PFSK-1 (cell line): ENCODE results near the gene GFPT2.

Source experiments
- FOXP2 ChIP-seq: optimal IDR thresholded peaks from 2 replicates; pipeline ENCODE3; 2011; ENCODE audit warnings: borderline replicate concordance, control low read depth, inconsistent platforms; ENCODE audit not compliant: insufficient read depth; ENCODE audit errors: extremely low read length, extremely low read depth
- POLR2AphosphoS5 ChIP-seq: IDR thresholded peaks from 2 replicates; pipeline ENCODE4 v1.6.1; 2012; ENCODE audit warnings: low read depth, mild to moderate bottlenecking, control low read depth, low read length, moderate library complexity
- SIN3A ChIP-seq: IDR thresholded peaks from 2 replicates; pipeline ENCODE4 v1.6.1; 2012; ENCODE audit warnings: mild to moderate bottlenecking, low read length, moderate library complexity, borderline replicate concordance; ENCODE audit not compliant: insufficient read depth
- TAF1 ChIP-seq: IDR thresholded peaks from 2 replicates; pipeline ENCODE4 v1.6.1; 2012; ENCODE audit warnings: low read length, control low read depth, borderline replicate concordance; ENCODE audit not compliant: insufficient read depth
- TF ChIP-seq, protein P1 (sequence below), 2 experiments: IDR thresholded peaks; 2 replicates each; pipeline versions ENCODE4 v1.6.1 to v1.8.0; 2011 to 2012; ENCODE audit warnings: low read depth in 2 of 2, low read length in 2 of 2, control low read depth in 1 of 2, inconsistent platforms in 1 of 2, mild to moderate bottlenecking in 1 of 2, moderate library complexity in 1 of 2; ENCODE audit not compliant: insufficient read depth in 1 of 2

The GFPT2 gene

DNA sequence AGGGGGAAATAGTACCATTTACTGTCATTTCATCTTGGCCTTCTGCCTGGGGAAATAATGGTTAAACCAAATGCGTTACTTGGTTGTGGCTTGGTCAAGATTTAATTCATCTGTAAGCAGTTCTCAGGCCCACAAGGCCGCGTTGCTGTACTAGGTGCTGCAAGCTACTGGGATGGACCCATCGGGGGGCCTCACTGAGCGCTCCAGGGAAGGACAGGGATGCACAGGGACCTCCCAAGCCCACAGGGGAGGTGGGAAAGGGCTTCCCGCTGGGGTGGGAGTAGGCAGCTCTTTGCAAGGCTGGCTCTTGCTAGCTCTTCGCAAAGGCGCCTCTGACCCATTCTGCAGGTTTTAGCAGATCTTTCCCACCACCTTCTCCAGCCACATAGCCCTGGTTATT lies 8.0 kb downstream of the GFPT2 start:
- no peak for TF ChIP-seq SIN3A
- TF ChIP-seq FOXP2: no peak
- TF ChIP-seq TAF1: no peak
- TF ChIP-seq, protein P1, sequence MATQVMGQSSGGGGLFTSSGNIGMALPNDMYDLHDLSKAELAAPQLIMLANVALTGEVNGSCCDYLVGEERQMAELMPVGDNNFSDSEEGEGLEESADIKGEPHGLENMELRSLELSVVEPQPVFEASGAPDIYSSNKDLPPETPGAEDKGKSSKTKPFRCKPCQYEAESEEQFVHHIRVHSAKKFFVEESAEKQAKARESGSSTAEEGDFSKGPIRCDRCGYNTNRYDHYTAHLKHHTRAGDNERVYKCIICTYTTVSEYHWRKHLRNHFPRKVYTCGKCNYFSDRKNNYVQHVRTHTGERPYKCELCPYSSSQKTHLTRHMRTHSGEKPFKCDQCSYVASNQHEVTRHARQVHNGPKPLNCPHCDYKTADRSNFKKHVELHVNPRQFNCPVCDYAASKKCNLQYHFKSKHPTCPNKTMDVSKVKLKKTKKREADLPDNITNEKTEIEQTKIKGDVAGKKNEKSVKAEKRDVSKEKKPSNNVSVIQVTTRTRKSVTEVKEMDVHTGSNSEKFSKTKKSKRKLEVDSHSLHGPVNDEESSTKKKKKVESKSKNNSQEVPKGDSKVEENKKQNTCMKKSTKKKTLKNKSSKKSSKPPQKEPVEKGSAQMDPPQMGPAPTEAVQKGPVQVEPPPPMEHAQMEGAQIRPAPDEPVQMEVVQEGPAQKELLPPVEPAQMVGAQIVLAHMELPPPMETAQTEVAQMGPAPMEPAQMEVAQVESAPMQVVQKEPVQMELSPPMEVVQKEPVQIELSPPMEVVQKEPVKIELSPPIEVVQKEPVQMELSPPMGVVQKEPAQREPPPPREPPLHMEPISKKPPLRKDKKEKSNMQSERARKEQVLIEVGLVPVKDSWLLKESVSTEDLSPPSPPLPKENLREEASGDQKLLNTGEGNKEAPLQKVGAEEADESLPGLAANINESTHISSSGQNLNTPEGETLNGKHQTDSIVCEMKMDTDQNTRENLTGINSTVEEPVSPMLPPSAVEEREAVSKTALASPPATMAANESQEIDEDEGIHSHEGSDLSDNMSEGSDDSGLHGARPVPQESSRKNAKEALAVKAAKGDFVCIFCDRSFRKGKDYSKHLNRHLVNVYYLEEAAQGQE (IDR thresholded peaks at IDR 0.05; ENCODE audit: insufficient read depth in 1 of 2, low read depth in 2 of 2, low read length in 2 of 2): no peak
- TF ChIP-seq POLR2AphosphoS5: no peak

- TF ChIP-seq POLR2AphosphoS5: no peak
- no peak for TF ChIP-seq TAF1
- TF ChIP-seq FOXP2: no peak
- TF ChIP-seq SIN3A: no peak
- TF ChIP-seq, protein P1 (IDR thresholded peaks at IDR 0.05; ENCODE audit: insufficient read depth in 1 of 2, low read depth in 2 of 2, low read length in 2 of 2): no peak
Measured at GRCh38 chr5:180344696-180344999, 8.5 kb downstream of the GFPT2 start.

DNA sequence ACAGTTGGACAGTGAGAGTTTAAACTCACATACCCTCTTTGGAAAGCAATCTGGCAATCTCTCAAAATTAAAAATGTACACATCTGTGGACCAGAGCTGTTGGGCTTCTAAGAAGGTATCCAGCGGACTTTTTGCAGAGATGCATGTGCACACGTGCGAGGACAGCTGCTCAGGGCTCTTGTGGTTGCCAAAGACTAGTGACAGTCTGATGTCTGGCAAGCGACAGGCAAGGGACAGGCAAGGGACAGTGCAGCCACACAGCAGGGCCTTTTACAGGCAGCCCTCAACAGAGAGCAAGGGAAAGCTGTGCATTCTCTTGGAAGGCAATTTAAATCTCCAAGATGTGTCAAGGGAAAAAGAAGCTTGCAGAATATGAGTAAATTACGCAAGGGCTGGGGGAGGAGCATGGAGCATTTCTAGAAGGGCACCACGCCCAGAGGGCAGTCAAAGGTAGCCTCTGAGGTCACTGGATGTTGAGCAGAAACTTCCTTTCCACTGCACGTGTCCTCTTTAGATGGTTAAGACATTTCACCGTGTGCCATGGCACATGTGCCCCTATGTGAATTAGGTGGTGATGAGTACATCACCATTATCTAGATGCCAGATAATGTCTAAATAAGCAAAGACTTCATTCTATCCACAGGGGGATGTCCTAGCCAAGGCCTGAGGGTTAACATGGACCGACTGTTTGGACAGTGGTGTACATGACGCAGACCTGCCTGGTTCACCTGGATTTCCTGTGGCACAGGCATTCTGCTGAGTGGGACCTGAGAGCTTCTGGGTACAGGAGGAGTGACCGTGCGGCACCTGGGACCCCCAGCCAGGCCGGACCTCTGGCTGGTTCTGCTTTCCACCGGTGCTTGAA lies 9.1 kb downstream of the GFPT2 start:
- TF ChIP-seq FOXP2 (no peak), POLR2AphosphoS5 (no peak), SIN3A (no peak), TAF1 (no peak)
- TF ChIP-seq, protein P1 (IDR thresholded peaks at IDR 0.05; ENCODE audit: insufficient read depth in 1 of 2, low read depth in 2 of 2, low read length in 2 of 2): no peak

- TF ChIP-seq POLR2AphosphoS5 (no peak), FOXP2 (no peak), TAF1 (no peak), SIN3A (no peak)
- TF ChIP-seq, protein P1 (IDR thresholded peaks at IDR 0.05; ENCODE audit: insufficient read depth in 1 of 2, low read depth in 2 of 2, low read length in 2 of 2): no peak
Measured at GRCh38 chr5:180343110-180343830, 9.9 kb downstream of the GFPT2 start.
